HG02763 (cell line): ENCODE results near the gene NES.
"Not testable (repeated sequence)": the region's sequence is repeated elsewhere in the genome, so short reads cannot be mapped to it uniquely, and the experiment has no call there.

ENCODE experiments used
- ATAC-seq: cut with Tn5 transposase; IDR thresholded peaks from one replicate; pipeline ENCODE4 v1.9.1; 2021; ENCODE audit warnings: mild to moderate bottlenecking, moderate library complexity; ENCODE audit not compliant: unreplicated experiment

NES gene

DNA sequence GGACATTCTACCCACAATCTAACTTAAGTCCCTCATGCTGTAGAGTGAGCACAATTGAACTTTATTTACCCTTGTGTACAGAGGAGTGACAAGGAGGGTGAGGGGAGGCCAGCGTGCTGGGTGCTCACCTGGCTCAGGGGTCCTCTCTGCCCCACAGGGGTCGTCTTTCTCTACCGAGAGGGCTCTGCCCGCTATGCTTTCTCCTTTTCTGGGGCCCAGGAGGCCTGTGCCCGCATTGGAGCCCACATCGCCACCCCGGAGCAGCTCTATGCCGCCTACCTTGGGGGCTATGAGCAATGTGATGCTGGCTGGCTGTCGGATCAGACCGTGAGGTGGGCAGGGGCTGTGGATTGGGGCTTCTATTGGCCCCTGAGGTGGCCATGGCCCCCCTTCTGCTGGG is 29.9 kb downstream of the NES start:
- ATAC-seq = no peak

DNA sequence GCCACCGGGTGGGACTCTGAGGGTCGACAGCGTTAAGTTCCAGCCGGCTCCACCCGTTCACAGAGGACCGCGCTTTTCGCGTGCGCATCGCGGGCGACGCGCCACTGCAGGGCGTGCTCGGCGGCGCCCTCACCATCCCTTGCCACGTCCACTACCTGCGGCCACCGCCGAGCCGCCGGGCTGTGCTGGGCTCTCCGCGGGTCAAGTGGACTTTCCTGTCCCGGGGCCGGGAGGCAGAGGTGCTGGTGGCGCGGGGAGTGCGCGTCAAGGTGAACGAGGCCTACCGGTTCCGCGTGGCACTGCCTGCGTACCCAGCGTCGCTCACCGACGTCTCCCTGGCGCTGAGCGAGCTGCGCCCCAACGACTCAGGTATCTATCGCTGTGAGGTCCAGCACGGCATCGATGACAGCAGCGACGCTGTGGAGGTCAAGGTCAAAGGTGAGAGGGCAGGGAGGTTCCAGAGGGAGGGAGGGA is 30.4 kb downstream of the NES start:
- ATAC-seq = no peak

DNA sequence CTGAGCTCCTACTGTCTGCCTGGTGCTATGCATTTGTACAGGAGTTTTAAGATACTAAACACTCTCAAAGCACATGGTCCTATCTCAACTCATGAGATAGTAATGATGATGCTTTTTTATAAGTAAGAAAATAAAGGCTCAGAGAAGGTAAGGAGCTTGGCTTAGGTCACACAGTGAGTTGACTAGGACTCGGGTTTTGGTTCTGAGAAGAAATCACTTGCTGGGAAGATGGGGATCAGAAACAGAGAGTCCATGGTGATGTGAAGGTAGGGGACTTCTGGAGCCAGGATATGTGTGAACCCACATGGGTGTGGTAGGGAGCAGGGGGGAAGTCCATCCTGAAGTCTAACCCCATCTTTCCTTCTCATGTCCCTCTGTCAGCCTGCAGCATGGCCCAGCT is 31.5 kb downstream of the NES start:
- no peak for ATAC-seq

DNA sequence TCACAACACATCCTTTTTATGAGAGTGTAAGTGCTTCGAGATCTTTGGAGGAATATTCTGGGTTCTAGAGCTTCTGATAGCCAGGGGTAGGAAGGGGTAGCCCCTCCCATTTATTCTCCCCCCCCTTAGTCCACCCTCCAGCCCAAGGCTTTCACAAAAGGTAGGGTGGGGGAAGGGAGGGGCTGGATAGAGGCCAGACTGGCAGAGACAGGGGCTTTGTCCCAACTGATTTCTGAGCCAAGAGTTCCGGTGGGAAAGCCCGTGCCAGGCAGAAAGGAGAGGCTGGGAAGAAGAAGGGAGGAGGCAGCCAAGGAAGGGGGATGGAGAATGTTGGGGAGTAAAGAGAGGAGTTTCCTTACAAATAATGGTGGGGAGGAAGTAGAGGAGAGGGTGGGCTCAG is 32.2 kb downstream of the NES start:
- no peak for ATAC-seq

DNA sequence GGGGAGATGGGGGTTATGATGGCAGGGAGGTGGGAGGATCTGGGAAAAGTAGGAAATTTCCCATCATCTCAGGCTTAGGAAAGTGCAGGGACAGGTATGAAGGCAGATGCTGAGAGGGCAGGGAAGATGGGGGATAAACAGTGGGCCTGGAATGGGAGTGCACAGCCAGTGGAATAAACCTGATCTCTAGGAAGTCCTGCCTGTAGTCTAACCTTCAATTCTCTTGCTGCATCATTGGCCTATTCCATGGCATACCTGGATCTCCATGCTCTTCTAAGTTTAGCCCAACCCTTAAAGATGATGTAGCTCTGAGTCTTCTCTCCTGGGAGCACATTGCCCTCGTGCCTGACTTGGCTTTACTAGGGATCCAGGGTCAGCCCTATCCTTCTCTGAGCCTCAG is 32.6 kb downstream of the NES start:
- no peak for ATAC-seq

DNA sequence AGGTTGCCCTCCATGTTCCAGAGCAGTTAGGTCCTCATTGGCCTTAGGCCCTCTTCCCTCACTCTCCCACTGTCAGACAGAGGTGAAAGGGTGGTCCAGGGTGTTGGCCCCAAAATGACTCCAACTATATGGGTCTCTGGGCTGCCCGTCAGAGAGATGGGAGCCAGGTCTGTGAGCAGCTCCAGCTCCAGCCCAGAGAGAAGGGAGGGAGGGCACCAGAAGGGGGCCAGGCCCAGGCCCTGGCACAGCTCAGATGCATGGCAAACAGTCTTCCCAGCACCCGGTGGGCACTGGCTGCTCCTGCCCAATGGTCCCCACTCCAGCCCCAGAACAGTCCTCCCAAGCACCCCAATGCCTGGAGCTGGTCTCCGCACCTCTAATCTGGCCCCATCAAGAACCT is 33.1 kb downstream of the NES start:
- ATAC-seq = no peak

DNA sequence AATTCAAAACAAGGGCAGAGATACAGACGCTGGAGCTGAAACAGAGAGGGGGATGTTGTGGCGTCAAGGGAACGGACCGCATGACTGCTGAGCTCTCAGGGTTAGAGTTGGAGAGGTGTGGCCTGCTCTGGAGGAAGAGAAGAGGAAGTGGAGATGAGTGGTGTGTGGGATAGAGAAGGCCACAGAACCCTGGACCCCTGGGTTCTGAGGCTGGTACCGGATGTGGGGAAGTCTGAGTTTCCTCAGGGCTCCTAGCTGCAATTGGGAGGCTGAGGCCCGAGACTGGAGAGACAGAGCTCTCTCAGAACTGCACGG is 33.5 kb downstream of the NES start:
- ATAC-seq = no peak

DNA sequence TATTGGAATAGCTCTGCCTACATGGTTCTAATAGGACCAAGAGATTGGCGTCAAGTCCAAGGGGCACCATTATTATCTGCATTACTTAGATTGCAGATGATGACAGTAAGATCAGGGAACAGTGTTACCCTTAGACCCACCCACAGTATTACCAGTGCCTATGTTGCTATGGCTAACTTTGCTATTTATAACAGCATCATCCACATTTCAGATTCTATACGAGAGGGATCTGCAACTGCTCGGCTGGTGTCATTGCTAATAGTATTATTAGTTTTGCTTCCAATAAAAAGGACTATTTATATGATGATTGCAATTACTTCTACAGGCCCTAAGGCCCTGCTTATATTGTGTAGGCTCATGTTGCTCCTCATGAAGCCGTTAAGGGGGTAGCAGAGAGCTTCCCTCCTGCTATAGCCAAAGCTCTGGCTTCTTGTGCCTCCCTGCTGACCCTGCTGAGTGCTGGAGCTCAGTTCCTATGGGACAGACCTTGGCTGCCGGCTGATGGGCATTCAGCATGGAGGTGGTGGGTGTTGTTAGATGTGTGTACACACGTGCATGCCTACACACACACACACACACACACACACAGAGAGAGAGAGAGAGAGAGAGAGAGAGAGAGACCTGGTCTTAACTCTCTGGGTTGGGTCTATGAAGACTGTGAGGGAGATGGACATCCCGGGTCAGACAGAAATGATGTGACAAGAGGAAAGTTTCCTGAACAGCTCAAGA is 34.0 kb downstream of the NES start:
- ATAC-seq = no peak

DNA sequence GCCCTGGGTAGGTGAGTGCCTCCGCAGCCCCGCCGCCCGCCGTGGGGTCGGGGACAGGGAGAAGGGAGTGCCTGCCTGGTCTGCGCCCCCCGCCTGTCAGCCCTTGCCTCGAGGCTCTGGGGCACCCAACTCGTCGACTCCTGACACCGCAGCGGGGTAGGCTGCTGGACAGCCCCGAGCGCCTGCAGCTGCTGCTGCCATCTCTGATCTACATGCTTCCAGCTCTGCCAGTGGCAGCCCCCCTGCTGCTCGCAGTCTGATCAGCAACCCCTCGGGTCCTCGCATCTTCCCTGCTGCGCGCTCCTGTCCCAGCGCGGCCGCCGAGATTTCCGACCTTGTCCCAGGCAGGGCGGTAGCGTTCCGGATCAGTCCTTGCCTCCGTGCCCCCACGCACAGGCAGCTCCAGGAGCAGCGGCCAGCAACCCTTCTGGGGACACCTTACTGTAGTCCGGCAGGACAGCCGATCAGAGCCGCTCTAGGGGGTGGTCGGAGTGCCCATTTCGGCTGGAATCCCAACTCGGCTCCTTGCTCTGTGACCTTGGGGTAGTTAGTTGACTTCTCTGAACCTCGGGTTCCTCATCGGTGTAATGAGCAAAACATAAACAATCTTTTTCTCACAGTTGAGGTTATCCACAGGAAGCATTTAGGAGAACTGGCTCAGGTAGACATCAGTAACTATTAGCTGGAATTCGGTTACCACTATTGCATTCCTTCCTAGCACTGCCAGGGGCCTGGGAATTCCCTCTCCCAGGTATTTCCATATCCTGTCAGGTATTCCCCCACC is 34.8 kb downstream of the NES start:
- ATAC-seq = no peak

DNA sequence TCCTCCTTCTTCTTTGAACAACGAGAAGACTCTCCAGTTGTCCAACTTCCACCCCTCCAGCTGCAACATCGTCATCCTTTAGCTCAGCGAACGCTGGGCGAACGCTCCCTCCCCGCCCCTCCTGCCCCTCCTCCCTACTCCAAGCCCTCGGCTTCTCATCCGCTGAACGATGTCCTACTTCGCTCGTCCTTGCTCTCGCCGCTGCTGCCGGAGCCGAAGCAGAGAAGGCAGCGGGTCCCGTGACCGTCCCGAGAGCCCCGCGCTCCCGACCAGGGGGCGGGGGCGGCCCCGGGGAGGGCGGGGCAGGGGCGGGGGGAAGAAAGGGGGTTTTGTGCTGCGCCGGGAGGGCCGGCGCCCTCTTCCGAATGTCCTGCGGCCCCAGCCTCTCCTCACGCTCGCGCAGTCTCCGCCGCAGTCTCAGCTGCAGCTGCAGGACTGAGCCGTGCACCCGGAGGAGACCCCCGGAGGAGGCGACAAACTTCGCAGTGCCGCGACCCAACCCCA is 35.4 kb downstream of the NES start, which contains the start of gene BCAN:
Gene BCAN (plus strand): TSS at position 357 of the 504 bp plus-strand sequence. CDS start 3,938 bp downstream, outside the sequence.
- ATAC-seq = no peak

DNA sequence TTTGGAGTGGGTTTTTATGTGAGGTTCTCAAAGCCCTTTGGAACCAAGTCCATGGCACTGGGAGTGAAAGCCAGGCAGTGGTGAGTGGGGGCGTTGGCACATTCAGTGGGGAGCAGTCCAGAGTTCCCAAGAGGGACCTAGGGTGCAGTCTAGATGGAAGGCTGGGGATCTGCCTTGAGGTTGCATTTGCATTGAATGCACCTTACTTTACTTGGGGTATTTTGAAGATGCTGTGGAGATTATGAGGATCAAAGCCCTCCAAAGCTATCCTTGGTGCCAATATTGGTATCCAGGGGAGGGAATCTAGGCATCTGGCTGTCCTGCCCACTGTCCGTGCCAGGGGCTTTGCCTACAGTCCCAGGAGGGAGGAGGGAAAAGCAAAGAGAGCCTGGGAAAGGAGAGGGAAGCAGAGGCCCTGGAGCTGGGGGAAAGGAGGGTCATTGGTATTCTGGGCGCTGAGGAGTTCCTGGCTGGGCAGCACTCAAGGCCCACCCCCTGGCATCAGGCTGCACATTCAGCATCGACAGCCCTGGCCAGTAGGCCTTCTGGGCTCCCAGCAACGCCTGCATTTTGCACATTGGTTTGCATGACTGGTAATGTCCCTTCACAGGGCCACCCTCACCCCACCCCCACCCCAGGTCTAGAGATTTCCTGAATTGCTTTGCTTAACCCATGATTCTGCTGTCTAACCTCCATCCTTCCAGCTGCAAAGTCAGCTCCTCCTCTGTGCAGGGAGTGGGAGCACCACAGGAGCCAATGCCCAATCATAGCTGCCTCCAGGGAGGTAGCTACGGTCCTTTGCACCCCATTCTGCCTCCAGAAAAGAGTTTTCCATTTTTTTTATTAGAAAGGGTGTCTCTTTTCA is 36.1 kb downstream of the NES start:
- ATAC-seq = no peak

DNA sequence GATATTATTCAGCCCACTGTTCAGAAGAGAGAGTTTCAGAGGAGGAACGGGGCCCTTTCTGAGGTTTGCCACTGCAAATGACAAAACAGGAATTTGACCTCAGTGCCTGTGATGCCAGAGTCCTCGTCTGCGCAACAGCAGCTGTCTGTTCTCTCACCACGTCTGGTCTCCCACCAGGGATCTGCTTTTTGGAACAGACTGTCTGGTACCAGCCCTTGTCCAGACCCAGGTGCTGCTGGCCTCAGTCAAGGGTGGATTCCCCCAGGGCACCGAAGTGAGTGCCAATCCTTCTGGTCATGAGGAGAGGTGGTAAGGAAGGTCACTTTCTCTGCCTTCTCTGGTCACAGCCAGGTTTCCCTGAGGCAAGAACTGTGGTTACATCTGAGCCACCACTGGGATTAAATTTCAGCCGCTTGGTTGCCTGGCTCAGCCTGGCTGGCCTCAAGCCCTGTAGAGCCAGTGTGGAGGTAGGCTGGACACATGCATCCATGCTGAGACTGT is 37.6 kb downstream of the NES start:
- ATAC-seq = no peak

DNA sequence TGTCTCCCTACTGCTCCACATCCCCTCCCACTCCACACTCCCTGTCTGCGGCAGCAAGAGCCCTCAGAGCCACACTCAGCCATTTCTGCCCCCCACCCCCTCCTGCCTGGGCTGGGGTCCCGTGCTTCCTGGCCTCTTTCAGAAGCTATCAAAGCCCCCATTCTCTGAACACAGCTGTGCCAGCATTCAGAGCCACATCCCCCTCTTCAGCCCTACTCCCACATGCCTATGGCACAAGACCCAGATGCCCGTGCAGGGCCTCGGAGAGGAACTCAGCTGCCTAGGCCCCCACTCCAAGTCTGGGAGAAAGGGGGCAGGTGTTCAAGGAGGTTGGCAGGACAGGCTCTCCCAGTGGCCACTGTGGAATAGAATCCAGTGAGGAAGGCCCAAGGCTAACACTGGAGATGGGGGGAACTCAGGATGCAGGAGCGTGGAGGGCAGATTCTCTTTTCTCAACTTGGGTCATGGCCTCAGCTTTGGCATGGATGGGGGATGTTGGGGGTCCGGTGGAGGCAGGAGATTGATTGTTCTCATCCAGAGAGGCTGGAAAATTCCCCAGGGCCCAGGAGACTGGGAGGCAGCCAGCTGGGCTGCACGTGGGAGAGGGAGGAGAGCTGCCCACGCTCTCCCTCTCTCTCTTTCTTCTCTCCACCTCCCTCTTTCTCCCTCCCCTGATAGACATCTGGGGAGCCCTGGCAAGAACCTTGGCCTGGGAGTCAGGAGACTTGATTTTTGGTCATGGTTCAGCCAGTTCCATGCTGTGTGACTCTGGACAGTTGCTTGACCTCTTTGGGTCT is 38.8 kb downstream of the NES start:
- no peak for ATAC-seq

DNA sequence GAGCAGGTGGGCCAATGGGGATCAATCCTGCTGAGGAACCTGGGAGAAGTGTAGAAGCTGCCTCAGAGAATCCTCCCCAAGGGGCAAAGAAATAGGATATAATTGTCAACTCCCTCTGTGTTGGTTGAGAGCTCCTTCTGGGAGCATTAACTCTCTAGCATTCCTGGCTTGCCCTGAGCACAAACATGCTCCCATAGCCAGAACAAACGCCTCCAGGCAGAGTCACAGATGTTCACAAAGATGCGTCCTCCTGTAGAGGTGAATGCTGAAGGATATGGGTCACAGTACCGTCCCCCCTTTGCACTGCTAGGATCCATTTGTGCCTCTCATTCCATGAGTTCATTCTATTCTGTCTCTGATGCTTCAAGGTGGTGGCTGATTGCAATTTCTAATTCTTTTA is 44.9 kb downstream of the NES start:
- no peak for ATAC-seq

DNA sequence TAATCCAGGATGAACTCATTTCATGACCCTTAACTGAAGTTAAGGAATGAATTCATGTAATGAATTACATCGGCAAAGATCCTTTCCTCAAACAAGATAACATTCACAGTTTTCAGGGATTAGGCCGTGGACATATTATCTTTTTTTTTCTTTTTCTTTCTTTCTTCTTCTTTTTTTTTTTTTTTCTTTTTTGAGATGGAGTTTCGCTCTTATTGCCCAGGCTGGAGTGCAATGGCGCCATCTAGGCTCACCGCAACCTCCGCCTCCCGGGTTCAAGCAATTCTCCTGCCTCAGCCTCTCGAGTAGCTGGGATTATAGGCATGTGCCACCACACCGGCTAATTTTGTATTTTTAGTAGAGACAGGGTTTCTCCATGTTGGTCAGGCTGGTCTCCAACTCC is 46.1 kb downstream of the NES start:
- ATAC-seq = not testable (repeated sequence)

DNA sequence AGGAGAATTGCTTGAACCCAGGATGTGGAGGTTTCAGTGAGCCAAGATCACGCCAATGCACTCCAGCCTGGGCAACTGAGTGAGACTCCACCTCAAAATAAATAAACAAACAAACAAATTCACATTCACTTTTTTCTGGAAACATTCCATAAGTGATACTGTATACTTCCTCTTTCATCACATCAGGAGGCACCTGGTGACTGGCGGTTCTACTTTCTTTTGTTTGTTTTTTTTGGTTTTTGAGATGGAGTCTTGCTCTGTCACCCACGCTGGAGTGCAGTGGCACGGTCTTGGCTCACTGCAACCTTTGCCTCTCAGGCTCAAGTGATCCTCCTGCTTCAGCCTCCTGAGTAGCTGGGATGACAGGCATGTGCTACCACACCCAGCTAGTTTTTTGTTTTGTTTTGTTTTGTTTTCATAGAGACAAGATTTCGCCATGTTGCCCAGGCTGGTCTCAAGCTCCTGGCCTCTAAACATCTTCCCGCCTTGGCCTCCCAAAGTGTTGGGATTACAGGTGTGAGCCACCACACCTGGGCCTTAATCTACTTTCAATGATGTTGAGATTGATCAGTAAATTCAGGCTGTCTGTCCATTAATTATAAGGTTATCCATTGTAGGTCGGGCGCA is 47.3 kb downstream of the NES start:
- ATAC-seq = no peak

DNA sequence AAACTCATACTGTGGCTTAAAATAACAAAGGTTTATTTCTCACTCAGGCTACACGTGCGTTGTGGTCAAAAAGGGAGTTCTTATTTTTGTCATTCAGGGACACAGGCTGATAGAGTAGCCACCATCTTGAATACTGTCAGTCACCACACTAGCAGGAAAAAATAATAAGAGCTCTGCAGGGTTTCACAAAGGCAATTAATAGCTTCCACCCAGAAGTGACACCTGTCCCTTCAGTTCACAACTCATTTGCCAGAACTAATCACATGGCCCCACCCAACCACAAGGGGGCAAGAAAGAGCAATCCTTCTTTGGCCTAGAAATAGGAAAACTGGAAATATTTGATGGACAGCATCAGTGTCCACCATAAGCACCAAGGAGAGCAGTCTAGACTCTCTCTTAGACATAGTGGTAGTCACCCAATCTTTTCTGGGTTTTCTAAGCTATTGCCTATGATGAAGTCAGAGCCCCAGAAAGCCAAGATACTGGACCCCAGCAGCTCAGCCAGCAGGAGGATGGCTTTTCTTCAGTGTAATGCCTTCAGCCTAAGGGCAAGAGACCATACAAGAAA is 49.8 kb downstream of the NES start:
- ATAC-seq = no peak

DNA sequence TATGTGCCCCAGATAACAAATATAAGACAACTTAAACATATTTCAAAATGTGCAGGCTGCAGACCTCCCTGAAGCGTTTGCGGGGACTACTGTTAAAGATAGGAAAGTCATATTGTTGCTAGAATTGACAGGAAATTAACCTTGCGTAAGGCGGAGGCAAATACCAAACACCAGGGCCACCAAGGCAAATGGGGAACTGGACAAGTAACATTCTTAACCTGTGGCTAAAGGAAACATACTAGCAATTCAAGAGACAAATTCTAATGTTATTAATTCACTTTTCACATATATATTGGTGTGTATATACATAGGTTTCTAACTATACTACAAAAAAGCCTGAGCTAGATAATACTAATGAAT is 51.1 kb downstream of the NES start:
- no peak for ATAC-seq

DNA sequence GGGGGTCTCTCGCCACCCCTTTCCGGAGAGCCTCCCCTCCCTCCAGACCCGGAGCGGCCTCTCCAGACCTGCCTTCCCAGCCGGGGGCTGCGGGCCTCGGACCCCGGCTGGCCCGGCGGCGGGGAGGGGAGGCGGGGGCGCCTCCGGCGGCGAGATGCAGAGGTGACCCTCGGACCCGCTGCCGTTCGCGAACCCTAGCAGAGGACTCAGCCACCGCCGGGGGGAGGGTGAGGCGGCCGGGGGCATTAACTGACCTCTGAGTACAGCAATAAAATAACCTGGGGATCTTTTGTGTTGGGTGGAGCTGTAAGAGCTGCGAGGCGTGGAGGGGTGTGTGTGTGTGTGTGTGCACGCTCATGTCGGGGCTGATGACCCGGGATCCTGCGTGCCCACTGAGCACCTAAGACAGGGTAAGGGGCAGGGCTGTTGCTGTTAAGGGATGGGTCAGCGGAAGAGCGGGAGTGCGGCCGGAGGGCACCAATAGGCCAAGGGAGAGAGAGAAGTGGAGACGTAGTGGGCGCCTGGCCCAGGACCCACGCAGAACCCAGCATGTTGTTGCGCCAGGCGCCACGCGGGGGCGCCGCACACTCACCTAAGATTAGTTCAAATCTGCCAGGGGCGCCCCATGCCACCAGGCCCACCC is 51.6 kb downstream of the NES start:
- no peak for ATAC-seq
